Progenitor cell of endocrine pancreas (in vitro differentiated cells): ENCODE results near the gene MOAP1. TPM values are rescaled to one million over a fixed set of nuclear protein-coding genes. Genes with fewer than 3 reads are reported as not detected.

ENCODE experiments used
- DNase-seq: peaks from one replicate; pipeline ENCODE4 v3.0.0; 2021; ENCODE audit warnings: low spot score; ENCODE audit not compliant: unreplicated experiment
- H3K27ac Mint-ChIP-seq: 2 replicates; pipeline ENCODE4 v1.8.0; 2021; ENCODE audit warnings: mild to moderate bottlenecking, moderate library complexity, mixed read lengths
- H3K27me3 Mint-ChIP-seq: 2 replicates; pipeline ENCODE4 v1.8.0; 2021; ENCODE audit warnings: mixed read lengths
- H3K36me3 Mint-ChIP-seq: 2 replicates; pipeline ENCODE4 v1.8.0; 2022; ENCODE audit warnings: mixed read lengths; ENCODE audit not compliant: insufficient read depth
- H3K4me1 Mint-ChIP-seq: 2 replicates; pipeline ENCODE4 v1.8.0; 2021; ENCODE audit warnings: low read depth, mixed read lengths
- H3K4me3 Mint-ChIP-seq: 2 replicates; pipeline ENCODE4 v1.8.0; 2021; ENCODE audit warnings: low read depth, mild to moderate bottlenecking, moderate library complexity, mixed read lengths
- H3K9me3 Mint-ChIP-seq: 2 replicates; pipeline ENCODE4 v1.8.0; 2021; ENCODE audit warnings: low read depth, mixed read lengths
- CTCF ChIP-seq: fragments of 200-600 bp; sonication (generic); IDR thresholded peaks from one replicate; pipeline ENCODE4 v1.5.0; 2021; ENCODE audit warnings: antibody characterized with exemption, mild to moderate bottlenecking; ENCODE audit not compliant: unreplicated experiment
- total RNA-seq: library from RNA; stranded (reverse); gene quantifications from 2 replicates; pipeline ENCODE4 v1.2.1, GENCODE V29; 2021

MOAP1 gene
- total RNA-seq, 1 donor from 2014 or later = 23.4 TPM

GRCh38 chr14:93228550-93228949, 43.9 kb upstream of the MOAP1 start:
- no peaks in the 10 kb centered on the region for H3K4me1 Mint-ChIP-seq
- no peak for TF ChIP-seq CTCF
- H3K27me3 Mint-ChIP-seq = no peaks in the 10 kb centered on the region
- H3K27ac Mint-ChIP-seq = no peak overlapping the region
- no peak overlapping the region for H3K4me3 Mint-ChIP-seq
- no peak for DNase-seq
- peaks cover 9% of the 10 kb centered on the region for H3K36me3 Mint-ChIP-seq
- H3K9me3 Mint-ChIP-seq = no peaks in the 10 kb centered on the region

- Mint-ChIP-seq H3K36me3 (peaks cover 25% of the 10 kb centered on the region), H3K4me1 (no peaks in the 10 kb centered on the region), H3K9me3 (no peaks in the 10 kb centered on the region), H3K4me3 (no peak overlapping the region), H3K27ac (no peak overlapping the region), H3K27me3 (no peaks in the 10 kb centered on the region)
- no peak for DNase-seq
- TF ChIP-seq CTCF = no peak
Observed at GRCh38 chr14:93223565-93223964, 38.9 kb upstream of the MOAP1 start.

GRCh38 chr14:93220509-93220908, 35.8 kb upstream of the MOAP1 start:
- Mint-ChIP-seq H3K9me3 (no peaks in the 10 kb centered on the region), H3K4me3 (no peak overlapping the region), H3K4me1 (no peaks in the 10 kb centered on the region), H3K27me3 (no peaks in the 10 kb centered on the region), H3K36me3 (peaks cover 29% of the 10 kb centered on the region), H3K27ac (no peak overlapping the region)
- DNase-seq = no peak
- TF ChIP-seq CTCF = no peak

DNA sequence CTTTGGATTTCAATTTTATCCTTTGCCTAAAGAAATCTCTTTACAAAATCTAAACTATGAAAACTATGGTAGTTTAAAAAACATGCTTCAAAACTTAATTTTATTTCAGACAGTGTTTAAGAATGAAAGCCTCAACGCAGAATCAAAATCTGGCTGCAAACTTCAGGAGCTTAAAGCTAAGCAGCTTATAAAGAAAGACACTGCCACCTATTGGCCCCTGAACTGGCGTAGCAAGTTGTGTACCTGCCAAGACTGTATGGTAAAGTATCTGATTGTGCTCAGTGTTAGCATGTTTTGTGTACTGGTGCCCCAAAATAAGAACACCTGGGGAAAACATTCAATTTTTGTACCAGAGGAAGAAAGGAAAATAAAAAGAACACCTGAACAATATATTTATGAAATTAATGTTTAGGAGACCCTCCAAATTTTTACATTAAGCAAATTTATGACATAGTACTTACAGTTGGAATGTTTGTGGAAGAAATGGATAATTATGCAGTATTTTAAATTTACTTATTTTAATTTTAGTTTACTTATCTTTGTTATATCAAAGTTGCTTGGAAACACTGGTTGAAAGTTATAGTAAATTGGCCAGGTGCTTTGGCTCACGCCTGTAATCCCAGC, 34.5 kb upstream of the MOAP1 start:
- DNase-seq = no peak

GRCh38 chr14:93214598-93214997, 29.9 kb upstream of the MOAP1 start:
- H3K27me3 Mint-ChIP-seq = no peaks in the 10 kb centered on the region
- H3K36me3 Mint-ChIP-seq = peaks cover 16% of the 10 kb centered on the region
- no peaks in the 10 kb centered on the region for H3K9me3 Mint-ChIP-seq
- H3K27ac Mint-ChIP-seq = no peak overlapping the region
- TF ChIP-seq CTCF = no peak
- DNase-seq = no peak
- no peak overlapping the region for H3K4me3 Mint-ChIP-seq
- no peaks in the 10 kb centered on the region for H3K4me1 Mint-ChIP-seq

More for the DNA sequence above, 34.5 kb upstream of the MOAP1 start:
- H3K4me1 Mint-ChIP-seq = no peaks in the 10 kb centered on the region
- no peak overlapping the region for H3K27ac Mint-ChIP-seq
- no peak overlapping the region for H3K4me3 Mint-ChIP-seq
- peak; percentile 73 for TF ChIP-seq CTCF
- peaks cover 29% of the 10 kb centered on the region for H3K36me3 Mint-ChIP-seq
- no peaks in the 10 kb centered on the region for H3K9me3 Mint-ChIP-seq
- H3K27me3 Mint-ChIP-seq = no peaks in the 10 kb centered on the region
